LHCN-M2 (cell line): ENCODE measurements around the gene MUC2. TPM values are rescaled to one million over a fixed set of nuclear protein-coding genes. Genes with fewer than 3 reads are reported as not detected.

Experiments
- DNase-seq: peaks from one replicate; pipeline ENCODE4 v3.0.0-alpha.2; 2012; ENCODE audit warnings: low read depth
- polyA plus RNA-seq: library from polyadenylated mRNA; unstranded; fragments of >200 nt; gene quantifications from one replicate; pipeline ENCODE4 v1.2.1, GENCODE V29; 2012; ENCODE audit warnings: missing spikeins
- total RNA-seq: library from RNA; depleted of rRNA; stranded (reverse); fragments of >200 nt; gene quantifications from 2 replicates; pipeline ENCODE4 v1.2.3, GENCODE V29; 2014; rRNA removed

MUC2 gene
- not detected in 2 replicates for total RNA-seq
- not detected for polyA plus RNA-seq

DNA sequence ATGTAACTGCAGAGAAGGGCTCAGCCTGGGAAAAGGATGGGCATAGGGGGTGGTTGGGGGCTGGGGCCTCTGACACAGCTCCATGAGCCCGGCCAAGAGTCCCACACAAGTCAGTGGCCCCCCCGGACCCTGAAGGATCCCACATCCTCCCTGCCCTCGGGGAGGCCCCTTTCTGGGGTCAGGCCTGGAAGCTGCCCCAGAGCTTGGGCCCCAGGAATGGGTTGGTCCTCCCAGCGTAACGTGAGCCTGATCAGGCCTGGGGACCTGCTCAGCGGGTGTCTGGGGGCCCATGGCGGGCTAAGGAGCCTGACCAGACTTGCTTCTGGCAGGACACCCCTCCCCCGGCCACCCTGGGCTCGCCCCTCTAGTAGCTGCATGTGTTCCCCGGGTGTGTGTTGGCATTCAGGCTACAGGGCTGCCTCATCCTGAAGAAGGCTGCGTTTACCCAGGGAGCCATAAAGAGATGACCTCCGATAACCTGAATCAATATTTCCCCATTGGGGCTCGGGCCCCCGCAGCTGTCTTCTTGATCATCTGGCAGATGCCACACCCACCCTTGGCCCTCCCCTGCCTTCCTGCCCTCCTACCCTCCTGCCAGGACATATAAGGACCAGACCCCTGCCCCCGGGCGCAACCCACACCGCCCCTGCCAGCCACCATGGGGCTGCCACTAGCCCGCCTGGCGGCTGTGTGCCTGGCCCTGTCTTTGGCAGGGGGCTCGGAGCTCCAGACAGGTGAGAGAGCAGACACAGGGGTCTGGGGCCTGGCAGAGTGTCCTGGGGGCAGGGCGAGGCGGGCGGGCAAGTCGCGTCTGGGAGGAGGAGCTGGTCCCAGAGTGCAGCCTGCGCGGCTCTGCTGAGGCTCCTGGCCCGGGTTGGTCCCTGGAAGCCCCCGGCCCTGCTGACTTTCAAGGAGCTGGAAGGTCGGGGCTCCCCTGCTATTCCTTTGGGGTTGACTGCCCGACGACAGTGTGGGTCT is at the start of gene MUC2:
Gene MUC2, plus strand, starts transcription at position 631 of the 978 bp plus-strand sequence.
- no peak for DNase-seq

- no peak for DNase-seq
Measured at GRCh38 chr11:1025410-1026162, 49.1 kb upstream of the MUC2 start.

- DNase-seq, result no peak
Measured at GRCh38 chr11:1026163-1026450, 48.6 kb upstream of the MUC2 start.

DNA sequence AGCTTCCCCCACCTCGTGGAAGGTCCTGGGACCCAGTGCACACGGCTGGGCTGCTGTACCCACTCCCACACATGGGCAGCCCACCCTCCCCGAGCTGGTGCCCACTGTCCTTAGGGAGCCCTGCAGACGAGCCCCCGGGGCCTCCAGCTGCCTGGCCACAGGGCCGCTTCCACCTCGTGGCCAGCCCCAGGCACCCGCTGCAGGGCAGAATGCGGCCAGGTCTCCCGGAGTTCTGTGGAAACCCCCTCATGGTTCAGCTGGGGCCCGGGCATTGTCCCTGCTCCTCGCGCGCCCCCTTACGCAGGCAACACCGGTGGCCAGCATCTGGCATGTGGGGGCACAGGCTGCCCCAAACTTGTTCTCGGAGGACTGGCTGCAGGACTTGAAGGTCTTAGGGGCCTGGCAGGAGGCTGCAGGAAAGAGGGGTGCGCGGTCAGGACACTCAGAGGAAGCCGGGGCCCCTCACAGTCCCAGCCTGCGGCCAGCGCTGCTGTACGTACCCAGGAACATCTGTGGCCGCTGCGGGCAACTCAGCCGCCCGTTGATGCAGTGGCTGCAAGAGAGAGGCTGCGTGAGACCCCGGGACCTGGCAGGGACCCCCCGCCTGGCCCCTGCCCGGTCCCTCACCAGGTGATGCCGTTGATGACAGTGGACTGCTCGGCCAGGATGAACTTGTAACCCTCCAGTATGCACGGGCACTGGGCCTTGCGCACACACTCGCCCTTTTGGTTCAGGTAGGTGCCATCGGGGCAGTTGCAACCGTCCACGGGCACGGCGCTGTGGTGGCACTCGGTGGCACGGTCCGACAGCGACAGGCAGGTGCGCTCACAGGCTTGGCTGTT is 47.8 kb upstream of the MUC2 start:
- DNase-seq, result no peak

GRCh38 chr11:1027483-1028290 is 47.0 kb upstream of the MUC2 start:
- no peak for DNase-seq

DNA sequence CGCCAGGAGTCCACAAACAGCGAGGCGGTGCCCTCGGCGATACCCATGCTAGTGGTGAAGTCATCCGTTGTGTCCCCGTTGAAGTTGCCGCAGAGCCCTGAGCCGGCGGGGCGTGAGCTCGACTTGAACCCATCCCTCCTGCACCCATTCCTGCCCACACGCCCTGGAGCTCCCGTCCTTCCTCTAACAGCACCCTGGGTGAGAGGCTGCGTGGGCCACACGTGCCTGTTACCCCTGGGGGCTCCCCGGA is 46.5 kb upstream of the MUC2 start:
- no peak for DNase-seq

GRCh38 chr11:1028616-1029015 is 46.1 kb upstream of the MUC2 start:
- no peak for DNase-seq

DNA sequence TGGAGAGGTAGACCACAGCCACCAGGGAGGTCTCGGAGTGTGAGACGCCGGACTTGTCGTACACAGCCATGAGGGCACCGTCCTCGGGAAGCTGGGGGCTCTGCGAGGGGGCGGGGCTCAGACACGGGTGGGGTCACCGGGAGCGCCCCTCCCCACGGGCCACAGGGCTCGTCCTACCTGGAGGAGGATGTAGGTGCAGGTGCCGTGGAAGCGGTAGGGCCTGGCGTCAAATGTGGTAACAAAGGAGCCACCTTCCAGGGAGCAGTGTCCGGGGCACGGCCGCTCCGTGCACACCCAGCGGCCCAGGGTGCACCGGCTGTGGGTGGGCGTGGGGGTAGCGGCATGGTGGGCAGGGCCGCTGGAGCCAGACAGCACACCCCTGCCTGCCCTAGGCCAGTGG is 45.6 kb upstream of the MUC2 start:
- no peak for DNase-seq

- DNase-seq, result no peak
Measured at GRCh38 chr11:1029654-1030053, 45.0 kb upstream of the MUC2 start.

DNA sequence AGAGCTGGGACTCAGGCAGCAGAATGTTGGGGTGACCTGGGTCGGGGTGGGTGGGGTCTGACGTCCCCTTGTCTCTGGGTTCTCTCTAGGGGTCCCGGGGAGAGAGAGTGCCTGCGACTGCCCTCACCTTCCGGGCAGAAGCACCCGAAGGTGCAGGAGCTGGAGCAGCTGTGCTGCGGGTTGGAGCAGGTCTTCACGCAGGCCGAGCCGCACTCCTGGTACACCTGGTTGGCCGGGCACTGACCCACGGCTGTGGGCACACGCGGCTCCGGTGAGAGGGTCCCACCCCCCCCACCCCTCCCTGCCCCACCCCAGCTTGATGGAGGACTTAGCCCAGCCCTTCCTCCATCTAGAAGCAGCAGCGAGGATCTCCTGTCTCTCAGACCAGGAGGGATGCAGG is 44.6 kb upstream of the MUC2 start:
- DNase-seq, result no peak

GRCh38 chr11:1030556-1030955 is 44.1 kb upstream of the MUC2 start:
- DNase-seq, result no peak

- DNase-seq, result no peak
Measured at GRCh38 chr11:1031121-1031899, 43.4 kb upstream of the MUC2 start.

DNA sequence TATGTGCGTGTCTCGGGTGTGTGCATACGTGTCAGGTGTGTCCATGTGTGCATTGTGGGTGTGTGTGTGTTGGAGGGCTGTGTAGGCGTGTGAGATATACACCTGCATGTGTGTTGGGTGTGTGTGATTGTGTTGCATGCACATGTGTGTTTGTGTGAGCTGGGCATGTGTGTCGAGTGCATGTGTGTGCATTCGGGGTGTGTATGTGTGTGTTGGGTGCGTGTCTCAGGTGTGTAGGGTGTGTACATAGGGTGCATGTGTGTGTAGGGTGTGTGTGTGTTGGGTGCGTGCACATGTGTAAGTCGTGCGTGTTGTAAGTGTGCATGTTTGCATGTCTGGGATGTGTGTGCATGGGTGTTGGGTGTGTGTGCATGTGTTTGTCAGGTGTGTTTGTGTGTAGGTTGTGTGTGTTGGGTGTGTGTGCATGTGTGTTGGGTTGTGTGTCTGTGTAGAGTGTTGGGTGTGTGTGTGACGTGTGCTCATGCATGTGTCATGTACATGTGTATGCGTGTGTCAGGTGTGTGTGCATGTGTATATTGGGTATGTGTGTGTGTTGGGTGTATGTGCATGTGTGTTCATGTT is 42.3 kb upstream of the MUC2 start:
- no peak for DNase-seq

GRCh38 chr11:1033016-1033798 is 41.5 kb upstream of the MUC2 start:
- no peak for DNase-seq

GRCh38 chr11:1034001-1034400 is 40.7 kb upstream of the MUC2 start:
- no peak for DNase-seq

DNA sequence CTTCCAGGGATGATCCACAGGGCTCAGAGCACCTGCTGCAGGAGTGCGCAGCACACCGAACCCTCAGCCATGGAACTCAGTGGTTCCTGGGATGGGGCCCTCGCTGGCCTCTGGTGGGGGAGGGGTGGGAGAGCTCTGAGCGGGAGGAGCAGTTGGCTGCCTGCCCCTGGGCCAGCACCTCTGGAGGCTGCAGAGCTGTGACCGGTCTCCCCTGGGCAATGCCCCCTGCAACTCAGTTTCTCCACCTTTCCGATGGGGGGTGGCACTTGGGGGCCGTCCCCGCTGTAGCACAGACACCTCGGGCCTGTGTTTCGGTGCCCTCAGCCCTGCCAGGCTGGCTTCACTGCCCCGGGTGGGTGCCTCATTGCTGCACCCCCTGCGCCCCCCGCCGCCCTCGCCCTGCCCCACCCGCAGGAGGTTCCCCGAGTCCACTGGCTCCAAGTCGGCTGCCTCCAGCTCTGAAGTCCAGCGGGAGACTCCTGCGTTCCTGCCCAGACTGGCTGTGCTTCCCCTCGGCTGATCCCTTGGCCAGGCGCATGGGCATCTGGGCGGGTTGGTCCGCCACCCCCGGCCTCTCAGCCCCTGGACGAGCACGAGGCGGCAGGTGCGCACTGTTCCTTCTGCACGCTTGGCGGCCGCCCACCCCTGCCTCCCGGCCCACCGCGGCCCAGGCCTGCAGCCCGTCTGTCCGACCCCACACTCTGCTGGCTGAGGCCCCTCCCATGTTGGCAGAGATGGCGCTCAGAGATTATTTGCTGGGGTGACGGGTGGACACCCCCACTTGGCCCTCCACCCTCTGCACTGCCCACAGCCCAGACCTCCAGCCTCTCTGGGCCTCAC is 40.0 kb upstream of the MUC2 start:
- DNase-seq, result no peak

GRCh38 chr11:1035577-1036283 is 38.9 kb upstream of the MUC2 start:
- DNase-seq, result no peak
